Activated T-cell treated with anti-CD3 and anti-CD28 coated beads, Interleukin-2, amount 50 U/mL, for 4 hours (primary cell): Measurements from ENCODE around the gene CAGE1. TPM values are rescaled to one million over a fixed set of nuclear protein-coding genes. Genes with fewer than 3 reads are reported as not detected.

Experiments used
- ATAC-seq, 2 donors: fragments of 200-7000 bp; cut with Tn5 transposase; one replicate each; pipeline ENCODE4 v1.10.0; 2021
- DNase-seq: peaks from one replicate; pipeline ENCODE4 v3.0.0-alpha.2; 2020
- H3K27me3 Mint-ChIP-seq: one replicate; pipeline ENCODE4 v1.8.0; 2021; ENCODE audit warnings: low read depth, mixed read lengths
- H3K36me3 Mint-ChIP-seq: one replicate; pipeline ENCODE4 v1.8.0; 2022; ENCODE audit warnings: mixed read lengths; ENCODE audit not compliant: insufficient read depth
- H3K4me1 Mint-ChIP-seq: one replicate; pipeline ENCODE4 v1.8.0; 2021; ENCODE audit warnings: low read depth, mixed read lengths
- H3K4me3 Mint-ChIP-seq: one replicate; pipeline ENCODE4 v1.8.0; 2021; ENCODE audit warnings: mild to moderate bottlenecking, moderate library complexity, mixed read lengths
- H3K9me3 Mint-ChIP-seq: one replicate; pipeline ENCODE4 v1.8.0; 2021; ENCODE audit warnings: mixed read lengths
- total RNA-seq, 3 donors: library from RNA; stranded (reverse); gene quantifications; one replicate each; pipeline ENCODE4 v1.2.1, GENCODE V29; 2021

The CAGE1 gene
- total RNA-seq, result under 1 TPM; 0.10 to 0.16 (median 0.13) TPM

DNA sequence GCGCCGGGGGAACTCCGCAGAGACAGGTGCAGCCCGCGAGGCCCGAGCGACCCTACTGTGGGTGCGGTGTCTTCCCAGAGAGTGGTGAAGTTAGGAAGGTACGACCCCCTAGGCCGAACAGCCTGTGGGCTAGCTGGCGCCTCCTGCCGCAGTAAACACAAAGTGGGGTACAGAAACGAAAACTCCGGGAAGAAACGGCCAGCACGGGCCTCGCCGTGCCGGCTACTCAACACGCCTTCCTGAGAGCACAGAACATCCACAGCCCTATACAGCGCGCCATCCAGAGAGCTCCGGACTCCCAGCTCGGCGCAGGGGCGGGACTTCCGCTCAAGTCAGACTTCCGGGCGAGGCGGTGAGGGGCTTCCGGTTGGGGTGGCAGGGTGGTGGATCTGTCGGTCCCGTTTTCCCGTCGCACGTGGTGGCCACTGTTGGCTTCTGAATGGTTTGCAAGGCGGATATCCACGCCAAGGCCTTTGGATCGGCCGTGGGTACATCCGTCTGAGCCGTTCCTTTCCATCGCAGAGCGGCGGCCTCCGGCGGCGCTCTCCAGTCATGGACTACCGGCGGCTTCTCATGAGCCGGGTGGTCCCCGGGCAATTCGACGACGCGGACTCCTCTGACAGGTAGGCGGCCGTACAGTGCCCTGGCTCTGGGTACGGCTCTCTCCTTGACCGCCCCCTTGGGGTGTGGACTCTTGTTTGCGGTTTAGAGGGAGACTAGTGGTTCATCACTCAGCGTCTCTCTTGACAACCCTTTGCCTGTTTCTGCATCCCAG is at the start of gene CAGE1, which contains the start of gene RIOK1:
Gene CAGE1, minus strand, starts transcription at position 292 of the 775 bp plus-strand sequence. CDS start 2,569 bp downstream, outside the sequence.
Gene RIOK1, plus strand, starts transcription at position 358 of the 775 bp plus-strand sequence. Its CDS starts 195 bp downstream, at position 553.
- no peaks in the 10 kb centered on the region for H3K9me3 Mint-ChIP-seq
- H3K27me3 Mint-ChIP-seq, result no peaks in the 10 kb centered on the region
- peak within 1 kb of the TSS; percentile 96 for H3K4me3 Mint-ChIP-seq
- DNase-seq (peak; percentile 94), ATAC-seq (peak; percentile 96)
- H3K4me1 Mint-ChIP-seq, result peaks cover 41% of the 10 kb centered on the region
- H3K36me3 Mint-ChIP-seq, result peaks cover 19% of the 10 kb centered on the region

DNA sequence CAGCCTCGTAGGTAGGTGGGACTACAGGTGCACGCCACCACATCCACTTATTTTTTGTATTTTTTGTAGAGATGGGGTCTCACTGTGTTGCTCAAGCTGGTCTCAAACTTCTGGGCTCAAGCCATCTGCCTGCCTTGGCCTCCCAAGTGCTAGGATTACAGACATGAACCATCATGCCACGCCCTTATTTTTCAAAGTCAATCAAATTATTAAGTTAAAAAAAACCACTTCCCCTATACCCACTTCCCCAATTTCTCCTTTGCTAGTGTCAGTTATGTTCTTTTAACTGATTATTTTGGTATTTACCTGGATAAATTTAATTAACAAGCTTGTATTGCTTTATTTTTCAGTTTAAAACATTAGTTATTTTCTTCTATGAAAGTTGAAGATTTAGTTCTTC is 49.7 kb upstream of the CAGE1 start:
- Mint-ChIP-seq H3K36me3 (no peaks in the 10 kb centered on the region), H3K9me3 (peaks cover 5% of the 10 kb centered on the region), H3K27me3 (no peaks in the 10 kb centered on the region), H3K4me3 (no peak overlapping the region), H3K4me1 (peaks cover 12% of the 10 kb centered on the region)
- DNase-seq, result no peak
- ATAC-seq, result no peak

DNA sequence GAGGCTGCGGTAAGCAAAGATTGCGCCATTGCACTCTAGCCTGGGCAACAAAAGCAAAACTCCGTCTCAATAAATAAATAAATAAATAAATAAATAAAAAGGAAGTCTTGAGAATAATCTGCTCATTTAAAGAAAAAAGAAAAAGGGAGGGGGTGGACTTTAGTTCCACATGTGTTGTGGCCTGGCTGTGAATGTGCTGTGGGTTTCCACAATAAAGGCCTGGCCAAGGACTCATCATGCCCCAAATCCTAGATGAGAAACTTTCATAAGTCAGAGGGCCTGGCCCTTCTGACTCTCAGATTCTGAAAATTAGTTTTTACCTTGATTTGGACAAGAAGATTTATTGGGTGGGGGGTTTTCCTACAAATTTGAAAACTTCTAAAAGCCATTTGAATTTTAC is 48.5 kb upstream of the CAGE1 start:
- Mint-ChIP-seq H3K9me3 (peaks cover 5% of the 10 kb centered on the region), H3K36me3 (no peaks in the 10 kb centered on the region), H3K4me1 (peaks cover 12% of the 10 kb centered on the region), H3K27me3 (no peaks in the 10 kb centered on the region), H3K4me3 (no peak overlapping the region)
- ATAC-seq (no peak), DNase-seq (no peak)

DNA sequence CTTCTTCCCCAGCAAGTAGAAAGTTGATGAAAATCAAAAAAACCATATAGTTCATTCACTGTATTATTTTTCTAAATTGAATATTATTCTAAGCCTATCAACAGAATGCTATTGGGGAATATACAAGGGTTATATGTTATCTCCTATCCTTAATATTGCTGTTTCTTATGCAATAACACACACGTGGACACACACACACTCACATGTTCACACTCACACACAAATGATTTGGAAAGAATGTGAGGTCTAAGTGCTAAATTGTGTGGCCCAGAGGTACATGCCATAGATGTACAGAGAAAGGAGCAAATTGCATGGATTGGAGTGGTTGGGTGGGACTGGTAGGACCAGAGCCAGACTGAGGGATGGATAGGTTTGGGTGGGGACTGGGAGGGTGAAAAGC is 45.1 kb upstream of the CAGE1 start:
- Mint-ChIP-seq H3K4me3 (no peak overlapping the region), H3K36me3 (no peaks in the 10 kb centered on the region), H3K4me1 (peaks cover 8% of the 10 kb centered on the region)

DNA sequence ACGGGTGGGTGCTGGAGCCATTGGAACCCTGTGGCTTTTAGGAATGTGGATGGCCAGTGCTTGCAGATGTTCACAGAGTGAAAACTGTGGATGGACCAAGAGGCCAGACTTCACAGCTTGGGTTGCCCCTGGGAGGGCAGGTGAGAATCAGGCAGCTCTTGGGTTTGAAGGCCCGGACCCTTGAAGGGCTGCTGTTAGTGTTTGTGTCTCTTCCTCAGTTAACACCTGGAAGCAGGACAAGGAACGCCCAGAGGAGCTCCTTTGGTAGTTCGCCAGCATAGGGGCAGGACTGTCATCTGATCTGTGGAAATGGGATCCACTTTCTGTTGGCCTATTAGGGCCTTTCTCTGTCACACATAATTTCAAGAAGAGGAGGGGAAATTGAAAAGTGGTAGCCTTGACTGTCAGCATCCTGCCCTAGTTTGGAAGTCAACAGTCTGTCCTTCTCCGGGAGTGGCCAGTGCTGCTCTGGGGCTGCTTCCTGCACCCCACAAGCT is 43.6 kb upstream of the CAGE1 start:
- Mint-ChIP-seq H3K4me3 (no peak overlapping the region), H3K4me1 (no peaks in the 10 kb centered on the region), H3K27me3 (peaks cover 3% of the 10 kb centered on the region), H3K36me3 (no peaks in the 10 kb centered on the region), H3K9me3 (peaks cover 5% of the 10 kb centered on the region)
- no peak for ATAC-seq
- no peak for DNase-seq

More for the DNA sequence above, 45.1 kb upstream of the CAGE1 start:
- H3K9me3 Mint-ChIP-seq, result peaks cover 5% of the 10 kb centered on the region
- no peak for ATAC-seq
- peaks cover 3% of the 10 kb centered on the region for H3K27me3 Mint-ChIP-seq
- DNase-seq, result no peak

DNA sequence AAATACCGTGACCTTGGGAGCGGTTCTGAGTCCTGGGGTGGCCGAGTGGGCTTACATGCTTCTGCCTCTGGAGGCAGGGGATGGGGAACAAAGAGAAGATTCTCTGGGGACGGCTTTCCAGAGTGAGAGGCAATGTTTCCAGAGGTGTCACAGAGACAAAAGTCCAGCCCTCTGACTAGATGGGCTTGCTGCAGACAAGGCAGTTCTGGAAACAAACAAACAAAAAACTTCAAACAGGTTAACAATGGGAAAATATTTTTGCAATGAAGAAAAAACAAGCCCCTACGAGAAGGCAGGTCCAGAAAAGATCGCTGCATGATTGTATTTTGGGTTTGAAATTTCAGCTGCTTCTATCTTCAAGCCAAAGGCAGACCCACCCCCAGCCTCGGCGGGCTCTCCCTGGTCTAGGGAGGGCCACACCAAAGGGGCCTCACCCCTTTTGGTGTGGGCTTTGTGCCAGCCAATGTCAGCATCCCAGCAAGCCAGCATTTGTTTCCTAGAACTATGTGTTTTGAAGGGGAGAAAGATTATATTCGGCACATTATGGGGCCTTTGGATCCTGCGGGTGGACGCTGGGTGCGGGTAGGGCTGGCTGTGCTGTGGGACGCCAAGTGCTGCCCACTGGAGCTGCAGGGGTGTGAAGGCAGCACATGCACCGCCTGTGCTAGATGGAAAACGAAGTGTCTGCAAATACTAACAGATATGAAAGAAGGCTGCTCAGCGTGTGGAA is 43.0 kb upstream of the CAGE1 start:
- Mint-ChIP-seq H3K36me3 (no peaks in the 10 kb centered on the region), H3K9me3 (peaks cover 5% of the 10 kb centered on the region), H3K27me3 (peaks cover 3% of the 10 kb centered on the region), H3K4me1 (no peaks in the 10 kb centered on the region), H3K4me3 (no peak overlapping the region)
- DNase-seq (no peak), ATAC-seq (no peak)

DNA sequence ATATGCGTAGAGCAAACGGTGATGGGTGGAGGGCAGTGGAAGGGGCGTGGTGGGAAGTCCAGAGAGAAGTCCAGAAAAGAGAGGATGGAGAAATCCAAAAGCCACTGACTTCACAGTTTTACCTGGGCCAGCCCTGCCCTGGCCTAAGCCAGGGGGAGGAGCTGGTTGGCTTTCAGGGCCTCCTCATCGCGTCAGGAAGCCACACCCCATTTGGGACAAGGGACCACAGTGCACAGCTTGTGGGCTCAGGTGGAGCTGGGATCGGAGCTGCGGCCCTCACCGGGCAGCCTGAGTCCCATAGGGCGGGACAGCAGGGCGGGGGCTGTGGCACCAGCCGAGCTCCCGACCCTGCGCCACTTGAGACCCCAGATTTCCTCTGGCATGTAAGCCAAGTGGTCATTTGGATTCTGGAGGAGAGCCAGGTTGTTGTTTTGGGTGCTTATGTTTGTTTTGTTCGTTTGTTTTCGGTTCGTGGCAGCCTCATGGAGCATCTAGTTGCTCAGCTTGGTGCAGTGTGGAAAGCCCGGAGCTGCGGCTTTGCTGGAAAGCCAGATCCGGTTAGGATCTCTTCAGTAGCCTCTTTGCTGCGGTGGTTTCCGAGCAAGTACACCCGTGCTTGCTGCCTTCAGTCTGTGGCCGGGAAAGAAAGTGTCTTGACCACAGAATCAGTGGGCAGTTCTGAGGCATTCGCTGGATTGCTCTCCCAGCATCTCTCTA is 42.3 kb upstream of the CAGE1 start:
- DNase-seq (no peak), ATAC-seq (no peak)
- H3K9me3 Mint-ChIP-seq, result peaks cover 5% of the 10 kb centered on the region
- no peaks in the 10 kb centered on the region for H3K4me1 Mint-ChIP-seq
- peaks cover 3% of the 10 kb centered on the region for H3K27me3 Mint-ChIP-seq
- H3K36me3 Mint-ChIP-seq, result no peaks in the 10 kb centered on the region
- no peak overlapping the region for H3K4me3 Mint-ChIP-seq

DNA sequence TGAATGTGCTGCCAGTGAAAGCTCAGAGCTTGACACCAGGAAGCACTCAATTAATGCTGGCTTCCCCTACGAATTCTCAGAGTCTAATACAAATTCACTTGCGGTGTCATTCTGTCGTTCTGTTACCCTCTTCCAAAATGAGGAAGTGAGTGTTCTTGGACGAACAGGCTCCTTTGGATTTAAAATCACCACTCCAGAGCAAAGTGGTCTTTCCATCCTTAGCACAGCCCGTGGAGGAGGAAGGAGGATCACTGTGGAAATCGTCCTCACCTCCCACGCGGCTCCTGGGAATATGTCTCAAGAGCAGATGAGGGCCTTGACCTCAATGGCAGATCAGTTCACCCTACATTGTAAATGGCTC is 41.8 kb upstream of the CAGE1 start:
- peaks cover 3% of the 10 kb centered on the region for H3K27me3 Mint-ChIP-seq
- DNase-seq (no peak), ATAC-seq (no peak)
- H3K9me3 Mint-ChIP-seq, result peaks cover 5% of the 10 kb centered on the region
- H3K4me1 Mint-ChIP-seq, result no peaks in the 10 kb centered on the region
- no peak overlapping the region for H3K4me3 Mint-ChIP-seq
- no peaks in the 10 kb centered on the region for H3K36me3 Mint-ChIP-seq

DNA sequence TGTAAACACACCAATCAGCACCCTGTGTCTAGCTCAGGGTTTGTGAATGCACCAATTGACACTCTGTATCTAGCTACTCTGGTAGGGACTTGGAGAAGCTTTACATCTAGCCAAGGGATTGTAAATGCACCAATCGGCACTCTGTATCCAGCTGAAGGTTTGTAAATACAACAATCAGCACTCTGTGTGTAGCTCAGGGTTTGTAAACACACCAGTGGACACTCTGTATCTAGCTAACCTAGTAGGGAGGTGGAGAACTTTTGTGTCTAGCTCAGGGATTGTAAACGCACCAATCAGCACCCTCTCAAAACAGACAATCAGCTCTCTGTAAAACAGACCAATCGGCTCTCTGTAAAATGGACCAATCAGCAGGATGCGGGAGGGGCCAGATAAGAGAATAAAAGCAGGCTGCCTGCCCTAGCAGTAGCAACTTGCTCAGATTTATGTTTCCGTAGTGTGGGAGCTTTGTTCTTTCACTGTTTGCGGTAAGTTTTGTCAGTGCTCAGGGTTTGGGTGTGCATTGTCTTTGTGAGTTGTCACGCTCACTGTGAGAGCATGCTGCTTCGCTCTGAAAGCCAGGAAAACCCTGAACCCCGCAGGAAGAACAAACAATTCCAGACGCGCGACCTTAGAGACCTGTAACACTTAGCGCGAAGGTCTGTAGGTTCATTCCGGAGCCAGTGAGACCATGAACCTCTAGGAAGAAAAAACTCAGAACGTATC is 37.1 kb upstream of the CAGE1 start:
- Mint-ChIP-seq H3K9me3 (no peaks in the 10 kb centered on the region), H3K27me3 (peaks cover 3% of the 10 kb centered on the region), H3K4me3 (no peak overlapping the region), H3K4me1 (no peaks in the 10 kb centered on the region), H3K36me3 (peaks cover 2% of the 10 kb centered on the region)
- ATAC-seq (no peak), DNase-seq (no peak)

DNA sequence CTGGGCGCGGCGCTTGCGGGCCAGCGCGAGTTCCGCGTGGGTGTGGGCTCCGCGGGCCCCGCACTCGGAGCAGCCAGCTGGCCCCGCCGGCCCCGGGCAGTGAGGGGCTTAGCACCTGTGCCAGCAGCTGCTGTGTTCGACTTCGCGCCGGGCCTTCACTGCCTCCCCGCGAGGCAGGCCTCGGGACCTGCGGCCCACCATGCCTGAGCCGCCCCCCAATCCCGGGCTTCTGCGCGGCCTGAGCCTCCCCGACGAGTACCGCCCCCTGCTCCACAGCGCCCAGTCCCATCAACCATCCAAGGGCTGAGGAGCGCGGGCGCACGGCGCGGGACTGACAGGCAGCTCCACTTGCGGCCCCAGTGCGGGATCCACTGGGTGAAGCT is 36.3 kb upstream of the CAGE1 start:
- Mint-ChIP-seq H3K4me1 (no peaks in the 10 kb centered on the region), H3K27me3 (no peaks in the 10 kb centered on the region), H3K4me3 (no peak overlapping the region), H3K9me3 (no peaks in the 10 kb centered on the region), H3K36me3 (peaks cover 2% of the 10 kb centered on the region)
- DNase-seq (no peak), ATAC-seq (no peak)

DNA sequence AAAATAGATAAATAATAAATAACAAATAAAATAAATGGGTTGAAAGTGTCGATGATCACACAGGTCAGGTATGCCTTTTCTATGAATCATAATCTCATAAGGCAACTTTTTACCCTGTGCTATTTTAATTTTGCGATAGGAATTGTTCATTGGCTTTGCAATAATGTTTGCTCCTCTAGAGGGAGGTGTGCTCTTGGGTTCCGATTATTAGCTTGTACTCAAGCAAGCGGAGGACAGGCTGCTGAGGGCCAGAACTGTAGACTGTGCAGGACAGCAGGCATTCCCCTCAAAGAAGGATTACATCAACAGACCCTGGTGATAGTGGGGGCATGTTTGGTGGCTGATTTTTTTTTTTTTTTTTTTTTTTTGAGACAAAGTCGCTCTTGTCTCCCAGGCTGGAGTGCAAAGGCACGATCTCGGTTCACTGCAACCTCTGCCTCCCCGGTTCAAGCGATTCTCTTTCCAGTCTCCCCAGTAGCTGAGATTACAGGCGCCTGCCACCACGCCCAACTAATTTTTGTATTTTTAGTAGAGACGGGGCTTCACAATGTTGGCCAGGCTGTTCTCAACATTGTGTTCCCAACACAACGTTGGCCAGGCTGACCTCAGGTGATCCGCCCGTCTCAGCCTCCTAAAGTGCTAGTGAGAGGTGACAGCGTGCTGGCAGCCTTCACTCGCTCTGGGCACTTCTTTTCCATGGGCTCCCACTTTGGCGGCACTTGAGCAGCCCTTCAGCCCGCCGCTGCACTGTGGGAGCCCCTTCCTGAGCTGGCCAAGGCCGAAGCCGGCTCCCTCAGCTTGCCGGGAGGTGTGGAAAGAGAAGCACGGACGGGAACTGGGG is 35.6 kb upstream of the CAGE1 start:
- Mint-ChIP-seq H3K9me3 (no peaks in the 10 kb centered on the region), H3K4me3 (no peak overlapping the region), H3K36me3 (peaks cover 2% of the 10 kb centered on the region), H3K4me1 (no peaks in the 10 kb centered on the region), H3K27me3 (no peaks in the 10 kb centered on the region)
- ATAC-seq, result no peak
- no peak for DNase-seq

DNA sequence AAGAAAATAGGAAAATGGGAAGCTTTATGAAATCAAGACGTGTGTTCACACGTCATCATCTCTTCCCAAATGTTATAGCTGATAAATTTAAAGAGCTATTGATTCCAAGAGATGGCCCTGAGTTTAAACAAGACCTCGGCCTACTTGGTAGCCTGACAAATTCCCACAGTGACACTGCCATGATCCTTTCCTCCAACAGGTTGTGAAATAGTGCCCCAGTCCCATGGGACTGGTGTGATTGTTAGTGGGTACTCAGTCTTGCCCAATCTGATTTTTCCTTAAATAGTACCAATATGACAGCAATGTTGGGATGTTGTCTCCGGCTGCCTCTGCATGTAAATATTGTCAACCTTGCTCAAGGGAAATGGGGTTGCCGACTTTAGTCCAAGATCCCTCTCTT is 34.5 kb upstream of the CAGE1 start:
- DNase-seq (no peak), ATAC-seq (no peak)
- no peaks in the 10 kb centered on the region for H3K9me3 Mint-ChIP-seq
- H3K36me3 Mint-ChIP-seq, result peaks cover 6% of the 10 kb centered on the region
- no peaks in the 10 kb centered on the region for H3K27me3 Mint-ChIP-seq
- no peaks in the 10 kb centered on the region for H3K4me1 Mint-ChIP-seq
- no peak overlapping the region for H3K4me3 Mint-ChIP-seq

DNA sequence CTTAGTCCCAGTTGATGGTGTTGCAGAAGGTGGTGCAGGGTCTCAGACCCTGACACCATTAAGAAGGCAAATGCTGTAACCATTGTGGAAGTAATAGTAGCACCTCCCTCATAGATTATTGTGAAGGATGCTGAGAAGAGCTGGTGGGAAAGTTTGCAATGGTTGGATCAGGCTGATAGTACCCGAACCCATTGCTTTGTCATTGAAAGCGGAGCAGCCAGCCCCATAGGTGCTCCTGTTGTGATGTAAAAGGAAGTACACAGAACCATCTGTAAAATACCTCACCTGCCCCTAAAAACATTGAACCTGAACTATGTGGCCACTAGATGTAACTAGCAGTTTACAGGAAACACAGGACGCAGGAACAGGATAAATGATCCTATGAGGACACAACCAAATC is 31.5 kb upstream of the CAGE1 start:
- Mint-ChIP-seq H3K4me3 (no peak overlapping the region), H3K9me3 (no peaks in the 10 kb centered on the region), H3K4me1 (no peaks in the 10 kb centered on the region), H3K36me3 (peaks cover 18% of the 10 kb centered on the region), H3K27me3 (no peaks in the 10 kb centered on the region)
- no peak for ATAC-seq
- DNase-seq, result no peak
